Endothelial cell of umbilical vein (primary cell): Measurements from ENCODE around the gene SMAD3. TPM values are rescaled to one million over a fixed set of nuclear protein-coding genes. Genes with fewer than 3 reads are reported as not detected.

Experiments
- BruUV-seq: library from RNA; stranded (reverse); fragments of 400-500 nt; replicated peaks from 2 replicates; lab custom pipeline; 2021; lab: Mats Ljungman, UMichigan
- CTCF ChIA-PET: fragments of 300-600, 350-600 bp; sonication (Branson Sonifier 250); formaldehyde crosslinking; loops from one replicate; lab custom pipeline; 2021; ENCODE audit warnings: antibody characterized with exemption, inconsistent platforms; lab: Charles Lee
- POLR2A ChIA-PET: fragments of 300-600, 350-600 bp; sonication (Branson Sonifier 250); formaldehyde crosslinking; loops from one replicate; lab custom pipeline; 2021; ENCODE audit warnings: antibody characterized with exemption, inconsistent platforms; lab: Charles Lee
- DNase-seq: peaks from one replicate; pipeline ENCODE4 v3.0.0-alpha.2; 2011; ENCODE audit warnings: low read depth, low spot score
- FAIRE-seq: peaks from 2 replicates; lab custom pipeline; 2011; peaks lifted over from hg19 to GRCh38; lab: Jason Lieb, UNC
- H2AFZ ChIP-seq: 2 replicates; pipeline ENCODE4 v1.6.0; 2012; ENCODE audit warnings: low read depth, low read length, control low read depth, inconsistent platforms
- H3K27ac ChIP-seq: 2 replicates; pipeline ENCODE4 v1.5.1; 2011; ENCODE audit warnings: low read depth, mild to moderate bottlenecking, control low read depth, low read length, moderate library complexity; ENCODE audit not compliant: insufficient read depth
- H3K27me3 ChIP-seq, 2 experiments: 2 replicates each; pipeline versions ENCODE4 v1.6.0 to v1.6.1; 2011; ENCODE audit warnings: low read length in 2 of 2, mixed read lengths in 1 of 2; ENCODE audit not compliant: control insufficient read depth in 2 of 2, insufficient read depth in 2 of 2
- H3K36me3 ChIP-seq, 2 experiments: 2 replicates in 1 of 2; 3 replicates in 1 of 2; pipeline ENCODE4 v1.5.1; 2011; ENCODE audit warnings: low read length in 2 of 2, mild to moderate bottlenecking in 1 of 2, moderate library complexity in 1 of 2; ENCODE audit not compliant: control insufficient read depth in 2 of 2, insufficient read depth in 2 of 2; ENCODE audit errors: extremely low read depth in 1 of 2
- H3K4me1 ChIP-seq: 3 replicates; pipeline ENCODE4 v1.5.1; 2011; ENCODE audit warnings: mild to moderate bottlenecking, low read length; ENCODE audit not compliant: control insufficient read depth, insufficient read depth; ENCODE audit errors: extremely low read depth
- H3K4me2 ChIP-seq: 2 replicates; pipeline ENCODE4 v1.6.1; 2011; ENCODE audit warnings: low read length, control low read depth, mixed read lengths; ENCODE audit not compliant: insufficient read depth
- H3K4me3 ChIP-seq, 3 experiments: fragments of 200-600 bp in 1 of 3; sonication (generic), shearing (Covaris generic) in 1 of 3; replicated peaks in 1 of 3; 2 replicates each; pipeline ENCODE4 v1.5.1; 2011 to 2016; ENCODE audit warnings: control low read depth in 3 of 3, low read length in 3 of 3, mild to moderate bottlenecking in 2 of 3, inconsistent platforms in 1 of 3, low read depth in 1 of 3, moderate library complexity in 1 of 3; ENCODE audit not compliant: insufficient read depth in 1 of 3
- H3K79me2 ChIP-seq: 2 replicates; pipeline ENCODE4 v1.6.0; 2012; ENCODE audit warnings: low read length, inconsistent platforms; ENCODE audit not compliant: control insufficient read depth, insufficient read depth
- H3K9ac ChIP-seq: replicated peaks from 2 replicates; pipeline ENCODE3; 2011; ENCODE audit warnings: low read length, control low read depth; ENCODE audit not compliant: insufficient read depth; ENCODE audit errors: extremely low read depth
- H3K9me1 ChIP-seq: replicated peaks from 3 replicates; pipeline ENCODE4 v1.6.0; 2011; ENCODE audit warnings: mild to moderate bottlenecking, low read length; ENCODE audit not compliant: control insufficient read depth, insufficient read depth; ENCODE audit errors: extremely low read depth
- H3K9me3 ChIP-seq: replicated peaks from 2 replicates; pipeline ENCODE4 v1.5.1; 2012; ENCODE audit warnings: low read length, inconsistent platforms; ENCODE audit not compliant: control insufficient read depth, insufficient read depth
- H4K20me1 ChIP-seq: replicated peaks from 2 replicates; pipeline ENCODE3; 2011; ENCODE audit warnings: mild to moderate bottlenecking, low read length; ENCODE audit not compliant: control insufficient read depth, insufficient read depth; ENCODE audit errors: extremely low read depth
- EZH2 ChIP-seq: IDR thresholded peaks from 2 replicates; pipeline ENCODE4 v1.6.1; 2012; ENCODE audit warnings: borderline replicate concordance, low read depth, mild to moderate bottlenecking, moderate library complexity, low read length, inconsistent platforms; ENCODE audit not compliant: severe bottlenecking
- FOS ChIP-seq: IDR thresholded peaks from 2 replicates; pipeline ENCODE4 v1.6.1; 2011; ENCODE audit warnings: mild to moderate bottlenecking, low read length, moderate library complexity, borderline replicate concordance; ENCODE audit not compliant: insufficient read depth
- GATA2 ChIP-seq: IDR thresholded peaks from 2 replicates; pipeline ENCODE4 v1.7.0; 2011; ENCODE audit warnings: low read depth, mild to moderate bottlenecking, moderate library complexity, mixed read lengths, low read length; ENCODE audit not compliant: insufficient read length, insufficient read depth
- JUN ChIP-seq: IDR thresholded peaks from 2 replicates; pipeline ENCODE4 v1.6.1; 2011; ENCODE audit warnings: borderline replicate concordance, low read depth; ENCODE audit not compliant: insufficient read length, insufficient read depth
- MYC ChIP-seq: IDR thresholded peaks from one replicate; pipeline ENCODE4 v1.6.1; 2011; ENCODE audit warnings: mild to moderate bottlenecking, low read depth, low read length
- POLR2A ChIP-seq: IDR thresholded peaks from 2 replicates; pipeline ENCODE4 v1.6.1; 2012; ENCODE audit warnings: low read depth, mild to moderate bottlenecking, control low read depth, low read length
- POLR2AphosphoS5 ChIP-seq: IDR thresholded peaks from 2 replicates; pipeline ENCODE4 v1.6.1; 2012; ENCODE audit warnings: low read depth, mild to moderate bottlenecking, control low read depth, low read length, moderate library complexity; ENCODE audit not compliant: insufficient read depth
- dilution Hi-C: fragments of 300-500 bp; cut with MboI; formaldehyde crosslinking; loops from one replicate; pipeline ENCODE4 v1.15.0; 2019; ENCODE audit warnings: low sequenced_read_pairs; ENCODE audit not compliant: extremely low pct_ligation_motif_present
- intact Hi-C: fragments of 100-400 bp; cut with micrococcal nuclease; formaldehyde crosslinking; loops from one replicate; pipeline ENCODE4 v1.10.0; 2022
- polyA plus RNA-seq, 4 experiments: library from polyadenylated mRNA; depleted of rRNA in 3 of 4; stranded (reverse) in 3 of 4; unstranded in 1 of 4; fragments of >200 nt; gene quantifications; 2 replicates each; pipeline versions ENCODE4 v1.2.1 to v1.2.3, GENCODE V29; 2011 to 2012; ENCODE audit warnings: missing spikeins in 1 of 4
- total RNA-seq: library from RNA; stranded (reverse); gene quantifications from 2 replicates; pipeline ENCODE4 v1.2.3, GENCODE V29; 2021
- TF ChIP-seq, protein P1 (sequence below): IDR thresholded peaks from 2 replicates; pipeline ENCODE4 v1.6.1; 2011; ENCODE audit not compliant: insufficient read depth, insufficient read length
- TF ChIP-seq, protein P2 (sequence below), 2 donors: IDR thresholded peaks; 1 replicate in 1 of 2; 2 replicates in 1 of 2; pipeline ENCODE4 v1.5.1; 2011; ENCODE audit warnings: low read length in 2 of 2, mild to moderate bottlenecking in 2 of 2, moderate library complexity in 2 of 2, control low read depth in 1 of 2, inconsistent platforms in 1 of 2, low read depth in 1 of 2; ENCODE audit not compliant: insufficient read depth in 1 of 2; ENCODE audit errors: extremely low read depth in 1 of 2

The SMAD3 gene
- total and polyA plus RNA-seq, 2 donors (not counting 3 experiments of a cell fraction or from before 2014, with no cell fraction given), result 56.4 to 88.2 TPM

- Histone ChIP-seq H3K4me1 (peaks cover 56% of the 10 kb centered on the region), H3K9ac (peak overlapping the region; percentile 70), H3K4me2 (no peak overlapping the region), H3K79me2 (peaks cover 48% of the 10 kb centered on the region), H3K9me3 (no peaks in the 10 kb centered on the region), H2AFZ (no peak overlapping the region), H4K20me1 (no peaks in the 10 kb centered on the region), H3K4me3 (no peak overlapping the region), H3K27me3 (no peaks in the 10 kb centered on the region), H3K36me3 (peaks cover 6 to 9% of the 10 kb centered on the region in 2 experiments), H3K27ac (peak overlapping the region; percentile 92), H3K9me1 (no peaks in the 10 kb centered on the region)
- POLR2A ChIA-PET, result interaction anchor here (0.6 to 1.2 kb wide), 2 partner anchors 38 to 112 kb away, joined by 3 read pairs; partner anchors contain the start of gene SMAD3
- no TSS peak for BruUV-seq
- intact Hi-C loops (loop anchor here (1.0 to 5.0 kb wide), 6 partner anchors 27 to 220 kb away; no protein-coding TSS in a partner anchor), dilution Hi-C loops (no loop called here)
- CTCF ChIA-PET, result interaction anchor here (1.1 to 2.5 kb wide), 9 partner anchors 28 to 231 kb away, joined by 3 to 12 read pairs (median 6); no protein-coding TSS in a partner anchor
- TF ChIP-seq GATA2 (no peak), JUN (no peak), FOS (no peak), POLR2AphosphoS5 (no peak), EZH2 (no peak), MYC (no peak), POLR2A (no peak)
- TF ChIP-seq, protein P1, sequence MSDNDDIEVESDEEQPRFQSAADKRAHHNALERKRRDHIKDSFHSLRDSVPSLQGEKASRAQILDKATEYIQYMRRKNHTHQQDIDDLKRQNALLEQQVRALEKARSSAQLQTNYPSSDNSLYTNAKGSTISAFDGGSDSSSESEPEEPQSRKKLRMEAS, result no peak
- TF ChIP-seq, protein P2, sequence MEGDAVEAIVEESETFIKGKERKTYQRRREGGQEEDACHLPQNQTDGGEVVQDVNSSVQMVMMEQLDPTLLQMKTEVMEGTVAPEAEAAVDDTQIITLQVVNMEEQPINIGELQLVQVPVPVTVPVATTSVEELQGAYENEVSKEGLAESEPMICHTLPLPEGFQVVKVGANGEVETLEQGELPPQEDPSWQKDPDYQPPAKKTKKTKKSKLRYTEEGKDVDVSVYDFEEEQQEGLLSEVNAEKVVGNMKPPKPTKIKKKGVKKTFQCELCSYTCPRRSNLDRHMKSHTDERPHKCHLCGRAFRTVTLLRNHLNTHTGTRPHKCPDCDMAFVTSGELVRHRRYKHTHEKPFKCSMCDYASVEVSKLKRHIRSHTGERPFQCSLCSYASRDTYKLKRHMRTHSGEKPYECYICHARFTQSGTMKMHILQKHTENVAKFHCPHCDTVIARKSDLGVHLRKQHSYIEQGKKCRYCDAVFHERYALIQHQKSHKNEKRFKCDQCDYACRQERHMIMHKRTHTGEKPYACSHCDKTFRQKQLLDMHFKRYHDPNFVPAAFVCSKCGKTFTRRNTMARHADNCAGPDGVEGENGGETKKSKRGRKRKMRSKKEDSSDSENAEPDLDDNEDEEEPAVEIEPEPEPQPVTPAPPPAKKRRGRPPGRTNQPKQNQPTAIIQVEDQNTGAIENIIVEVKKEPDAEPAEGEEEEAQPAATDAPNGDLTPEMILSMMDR (IDR thresholded peaks at IDR 0.05; ENCODE audit: extremely low read depth in 1 of 2, insufficient read depth in 1 of 2, low read depth in 1 of 2, low read length in 2 of 2), result no peak
- DNase-seq (peak; percentile 25), FAIRE-seq (no peak)
Measured at GRCh38 chr15:67177752-67178151, 112.3 kb downstream of the SMAD3 start.
